ENCODE results near the gene NR1I2.

Gene NR1I2

GRCh38 chr3:119817583-119818363, 35.9 kb downstream of the NR1I2 start:
- no peak for DNase-seq (ENCODE audit: low read depth in 1 of 2, low spot score in 1 of 2)

- DNase-seq (ENCODE audit: low read depth in 1 of 2, low spot score in 1 of 2): no peak
Observed at GRCh38 chr3:119818937-119819336, 37.0 kb downstream of the NR1I2 start.

DNA sequence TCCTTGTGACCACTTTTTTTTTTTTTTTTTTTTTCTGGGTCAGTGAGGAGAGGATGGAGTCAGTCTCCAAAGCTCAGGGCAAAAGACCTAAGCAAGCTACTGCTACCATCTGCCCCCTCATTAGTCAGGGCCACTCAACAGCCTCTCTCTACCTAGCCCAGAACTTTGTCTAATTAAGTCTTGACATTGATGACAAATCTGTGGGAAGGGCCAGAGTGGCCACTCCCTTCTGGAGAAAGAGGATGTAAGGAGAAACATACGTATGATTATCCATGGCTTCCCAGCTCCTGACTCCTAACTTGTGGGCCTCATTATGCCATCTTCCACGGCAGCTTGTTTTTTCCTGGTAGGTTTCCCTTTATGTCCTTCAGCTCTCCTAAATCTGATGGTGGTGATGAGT, 37.9 kb downstream of the NR1I2 start:
- DNase-seq (ENCODE audit: low read depth in 1 of 2, low spot score in 1 of 2): no peak

GRCh38 chr3:119825820-119826219, 43.9 kb downstream of the NR1I2 start:
- DNase-seq (ENCODE audit: low read depth in 1 of 2, low spot score in 1 of 2): no peak

GRCh38 chr3:119826711-119827608, 45.1 kb downstream of the NR1I2 start:
- no peak for DNase-seq (ENCODE audit: low read depth in 1 of 2, low spot score in 1 of 2)

DNA sequence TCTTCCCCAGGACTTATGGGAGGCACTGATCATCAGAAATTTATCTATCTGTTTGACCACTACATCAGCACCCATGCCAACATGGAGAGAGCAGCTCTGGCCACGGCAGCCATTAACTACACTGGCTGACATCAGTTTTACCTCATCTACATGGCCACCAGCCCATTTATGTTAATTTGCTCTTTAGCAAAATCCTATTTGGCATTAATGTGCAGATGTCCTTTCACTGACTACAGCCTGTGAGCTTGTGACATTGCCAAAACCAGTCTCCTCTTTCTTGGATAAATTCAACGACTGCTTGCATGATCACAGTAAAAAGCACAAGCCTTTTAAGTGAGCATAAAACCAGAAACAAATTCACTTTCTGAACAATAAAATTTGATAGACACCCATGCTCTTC, 47.5 kb downstream of the NR1I2 start:
- no peak for DNase-seq (ENCODE audit: low read depth in 1 of 2, low spot score in 1 of 2)

GRCh38 chr3:119831022-119831421, 49.1 kb downstream of the NR1I2 start:
- no peak for DNase-seq (ENCODE audit: low read depth in 1 of 2, low spot score in 1 of 2)

DNA sequence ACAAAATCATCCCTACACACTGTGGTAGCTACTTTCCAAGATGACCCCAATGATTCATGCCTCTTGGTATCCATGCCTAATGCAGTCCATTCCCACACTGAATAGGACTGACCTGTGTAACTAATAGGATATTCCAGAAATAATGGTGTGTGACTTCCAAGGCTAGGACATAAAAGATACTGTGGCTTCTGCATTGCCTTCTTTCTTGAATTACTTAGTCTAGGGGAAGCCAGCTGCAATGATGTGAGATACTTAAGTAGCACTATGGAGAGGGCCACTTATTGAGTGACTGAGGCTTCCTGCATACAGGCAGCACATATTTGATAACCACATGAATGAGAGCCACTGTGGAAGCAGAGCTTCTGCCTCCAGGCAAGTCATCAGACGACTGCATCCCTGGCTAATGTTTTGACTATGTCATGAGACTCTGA, 50.1 kb downstream of the NR1I2 start:
- DNase-seq (ENCODE audit: low read depth in 1 of 2, low spot score in 1 of 2): no peak

- no peak for DNase-seq (ENCODE audit: low read depth in 1 of 2, low spot score in 1 of 2)
Observed at GRCh38 chr3:119834754-119835370, 53.0 kb downstream of the NR1I2 start.

DNA sequence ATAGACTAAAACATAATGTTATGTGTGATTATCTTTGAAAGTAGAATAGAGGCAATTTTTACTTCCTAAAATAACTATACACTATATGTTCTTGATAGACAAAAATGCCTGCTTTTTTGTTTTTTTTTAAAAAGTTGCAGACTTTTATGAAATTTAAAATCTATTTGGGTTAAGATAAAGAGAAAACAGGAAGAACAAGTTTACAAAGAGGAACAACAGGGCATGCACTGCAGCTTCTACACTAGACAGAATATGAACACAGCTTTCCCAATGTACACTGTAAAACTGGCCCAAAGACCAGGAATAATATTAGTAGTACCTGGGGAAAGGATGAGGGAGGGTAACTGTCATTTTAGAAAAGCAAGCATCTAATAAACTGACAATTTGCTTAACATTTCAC, 53.7 kb downstream of the NR1I2 start:
- no peak for DNase-seq (ENCODE audit: low read depth in 1 of 2, low spot score in 1 of 2)

DNA sequence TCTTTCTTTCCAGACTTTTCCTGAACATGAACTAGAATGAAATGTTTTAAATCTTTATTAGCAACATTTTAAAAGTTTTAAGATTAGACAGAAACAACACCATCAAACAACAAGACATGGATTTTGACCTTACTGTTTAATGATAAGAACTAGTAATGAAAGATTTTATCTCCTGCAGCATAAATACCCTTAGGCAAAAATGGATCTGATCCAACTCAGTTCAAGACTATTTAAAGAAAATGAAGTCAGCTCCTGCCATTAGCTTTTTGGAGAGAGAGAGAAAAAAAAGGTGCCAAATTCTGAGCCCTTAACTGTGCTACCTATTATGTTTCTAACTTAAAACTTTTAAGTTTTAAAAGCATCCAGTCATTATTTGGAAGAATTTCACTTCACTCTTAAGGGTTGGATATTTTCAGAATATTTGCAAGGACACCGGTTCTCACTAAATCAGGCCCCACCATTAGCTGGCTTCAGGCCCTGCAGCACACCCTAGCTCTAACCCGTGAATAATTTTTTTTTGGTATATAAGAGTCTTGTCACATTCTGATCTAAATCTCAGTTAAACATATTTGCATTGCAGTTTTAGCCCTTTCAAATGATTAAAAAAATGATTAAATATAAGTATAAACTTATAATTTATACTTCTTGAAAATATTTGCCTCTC, 60.0 kb downstream of the NR1I2 start:
- DNase-seq (ENCODE audit: low read depth in 1 of 2, low spot score in 1 of 2): no peak

DNA sequence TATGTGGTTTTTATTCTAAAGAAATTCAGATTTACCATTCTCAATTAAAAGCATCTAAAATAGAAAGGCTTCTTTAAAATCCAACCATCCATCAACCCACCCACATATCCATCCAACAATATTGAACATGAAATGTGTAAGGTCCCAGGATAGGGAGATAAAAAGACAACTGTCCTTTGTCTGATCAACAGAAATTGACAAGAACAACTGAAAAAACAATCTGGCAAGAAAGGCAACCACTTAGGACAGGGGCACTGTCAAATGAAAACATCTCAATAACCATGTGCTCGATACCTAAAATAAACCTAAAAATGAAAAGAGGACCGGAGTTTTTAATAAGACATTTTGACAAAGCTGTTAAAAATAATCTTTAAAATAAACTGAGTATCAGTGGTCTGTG, 67.2 kb downstream of the NR1I2 start:
- no peak for DNase-seq (ENCODE audit: low read depth in 1 of 2, low spot score in 1 of 2)

DNA sequence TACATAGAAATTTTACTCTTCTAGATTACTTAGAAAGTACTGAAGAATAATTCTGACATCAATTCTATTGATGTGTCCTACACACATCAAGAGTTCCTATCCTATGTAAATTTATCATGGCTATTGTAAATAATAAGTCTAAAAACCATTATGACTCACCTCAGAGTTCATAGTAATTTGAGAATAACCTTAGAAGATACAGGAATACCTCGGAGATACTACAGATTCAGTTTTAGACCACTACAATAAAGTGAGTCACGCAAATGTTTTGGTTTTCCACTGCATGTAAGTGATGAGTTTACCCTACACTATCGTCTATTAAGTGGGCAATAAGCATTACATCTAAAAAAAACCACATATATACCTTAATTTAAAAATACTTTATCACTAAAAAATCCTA, 74.8 kb downstream of the NR1I2 start:
- DNase-seq (ENCODE audit: low read depth in 1 of 2, low spot score in 1 of 2): no peak

DNA sequence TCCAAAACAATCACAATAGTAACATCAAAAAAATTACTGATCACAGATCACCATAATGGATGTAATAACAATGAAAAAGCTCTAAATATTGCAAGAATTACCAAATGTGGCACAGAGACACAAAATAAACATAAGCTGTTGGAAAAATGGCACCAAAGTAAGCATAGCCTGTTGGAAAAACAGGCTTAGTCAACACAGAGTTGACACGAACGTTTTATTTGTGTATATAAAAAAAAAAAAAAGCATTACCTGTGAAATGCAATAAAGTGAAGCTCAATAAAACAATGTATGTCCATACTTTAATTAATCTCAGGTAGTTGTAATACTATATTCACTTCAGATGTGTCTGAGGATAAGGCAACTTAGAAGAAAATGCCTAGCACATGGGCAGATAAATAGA, 77.1 kb downstream of the NR1I2 start:
- no peak for DNase-seq (ENCODE audit: low read depth in 1 of 2, low spot score in 1 of 2)

DNA sequence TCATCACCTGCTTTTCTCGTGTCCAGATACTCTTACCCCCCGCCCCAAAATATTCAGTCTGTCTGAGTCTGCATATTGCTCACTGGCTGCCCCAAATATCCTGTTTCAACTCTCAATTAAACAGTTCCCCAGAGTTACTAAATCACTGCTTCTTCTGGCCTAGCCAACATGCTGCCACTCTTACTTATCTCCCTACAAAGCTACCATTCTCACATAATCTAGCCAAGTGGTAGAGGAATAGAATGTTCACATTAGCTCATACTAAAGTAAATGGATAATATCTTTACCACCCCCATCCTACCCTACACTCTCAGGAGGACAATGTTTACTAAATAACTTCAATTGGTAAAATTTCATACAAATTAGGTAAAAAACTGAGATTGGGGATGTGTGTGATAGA, 77.8 kb downstream of the NR1I2 start:
- DNase-seq (ENCODE audit: low read depth in 1 of 2, low spot score in 1 of 2): no peak

GRCh38 chr3:119861681-119862080, 79.8 kb downstream of the NR1I2 start:
- DNase-seq (ENCODE audit: low read depth in 1 of 2, low spot score in 1 of 2): no peak

GRCh38 chr3:119862616-119863015, 80.7 kb downstream of the NR1I2 start:
- no peak for DNase-seq (ENCODE audit: low read depth in 1 of 2, low spot score in 1 of 2)

GRCh38 chr3:119864476-119864875, 82.6 kb downstream of the NR1I2 start:
- no peak for DNase-seq (ENCODE audit: low read depth in 1 of 2, low spot score in 1 of 2)
